HG02571 (cell line): Measurements from ENCODE around the gene GRM4.

Source experiments
- ATAC-seq: cut with Tn5 transposase; IDR thresholded peaks from one replicate; pipeline ENCODE4 v1.9.1; 2021; ENCODE audit warnings: mild to moderate bottlenecking, moderate library complexity; ENCODE audit not compliant: unreplicated experiment

GRM4 gene

GRCh38 chr6:34065466-34066217, 80.2 kb downstream of the GRM4 start:
- ATAC-seq: no peak

DNA sequence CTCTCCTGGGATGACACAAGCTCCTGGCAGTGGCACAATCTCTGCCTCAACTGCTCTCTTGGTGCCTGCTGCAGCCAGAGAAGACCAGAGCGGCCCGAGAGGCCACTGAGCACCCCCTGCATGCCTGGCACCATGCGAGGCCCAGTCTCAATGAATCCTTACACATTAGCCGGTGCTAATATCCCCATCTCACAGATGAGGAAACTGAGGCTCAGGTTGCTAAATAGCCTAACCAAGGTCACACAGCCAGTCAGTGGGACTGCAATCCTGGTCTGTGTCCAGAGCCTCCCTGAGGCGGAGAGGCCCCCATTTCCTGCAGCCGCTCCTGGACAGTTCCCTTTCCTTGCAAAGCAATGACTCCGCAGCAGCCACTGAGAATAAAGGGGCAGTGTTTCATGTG, 81.2 kb downstream of the GRM4 start:
- ATAC-seq: no peak

GRCh38 chr6:34063651-34064050, 82.2 kb downstream of the GRM4 start:
- no peak for ATAC-seq

DNA sequence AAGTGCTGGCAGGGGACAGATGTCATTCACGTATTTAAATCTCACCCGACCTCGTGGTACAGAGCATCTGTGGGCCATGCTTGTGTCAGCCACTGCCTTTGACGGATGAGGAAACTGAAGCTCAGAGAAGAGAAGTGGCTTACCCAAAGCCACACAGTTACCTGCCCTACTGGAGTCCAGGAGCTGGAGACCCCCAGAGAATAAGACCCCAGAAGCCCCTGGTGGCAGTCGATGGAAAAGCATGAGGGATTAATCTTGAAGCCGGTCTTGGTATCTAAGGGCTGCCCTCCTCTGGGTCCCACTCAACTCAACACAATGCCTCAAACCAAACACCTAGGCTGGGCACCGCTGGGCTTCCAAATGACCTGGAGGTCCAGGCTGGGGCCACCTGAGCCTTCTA, 83.1 kb downstream of the GRM4 start:
- ATAC-seq: no peak

DNA sequence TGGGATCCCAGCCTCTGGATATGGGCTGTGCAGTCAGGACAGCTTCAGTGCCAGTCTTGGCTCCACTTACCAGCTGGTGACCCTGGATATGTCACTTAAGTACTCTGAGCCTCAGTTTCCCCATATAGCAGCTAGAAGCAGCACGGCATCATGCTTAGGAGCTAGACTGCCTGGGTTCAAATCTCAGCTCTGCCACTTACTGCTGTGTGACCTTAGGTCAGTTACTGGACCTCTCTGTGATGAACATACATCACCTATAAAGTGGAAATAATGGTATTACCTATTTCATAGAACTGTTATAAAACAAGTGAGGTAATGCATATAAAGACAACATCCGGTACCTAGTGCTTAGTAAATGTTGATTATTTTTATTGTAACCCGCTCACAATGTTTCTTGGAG, 83.7 kb downstream of the GRM4 start:
- no peak for ATAC-seq

GRCh38 chr6:34061348-34061747, 84.5 kb downstream of the GRM4 start:
- ATAC-seq: no peak

GRCh38 chr6:34059914-34060313, 86.0 kb downstream of the GRM4 start:
- no peak for ATAC-seq

GRCh38 chr6:34059136-34059731, 86.7 kb downstream of the GRM4 start:
- ATAC-seq: no peak

- ATAC-seq: no peak
These were observed 88.1 kb downstream of the GRM4 start for GRCh38 chr6:34057790-34058189.

- ATAC-seq: no peak
These were observed 88.7 kb downstream of the GRM4 start for GRCh38 chr6:34057191-34057590.

DNA sequence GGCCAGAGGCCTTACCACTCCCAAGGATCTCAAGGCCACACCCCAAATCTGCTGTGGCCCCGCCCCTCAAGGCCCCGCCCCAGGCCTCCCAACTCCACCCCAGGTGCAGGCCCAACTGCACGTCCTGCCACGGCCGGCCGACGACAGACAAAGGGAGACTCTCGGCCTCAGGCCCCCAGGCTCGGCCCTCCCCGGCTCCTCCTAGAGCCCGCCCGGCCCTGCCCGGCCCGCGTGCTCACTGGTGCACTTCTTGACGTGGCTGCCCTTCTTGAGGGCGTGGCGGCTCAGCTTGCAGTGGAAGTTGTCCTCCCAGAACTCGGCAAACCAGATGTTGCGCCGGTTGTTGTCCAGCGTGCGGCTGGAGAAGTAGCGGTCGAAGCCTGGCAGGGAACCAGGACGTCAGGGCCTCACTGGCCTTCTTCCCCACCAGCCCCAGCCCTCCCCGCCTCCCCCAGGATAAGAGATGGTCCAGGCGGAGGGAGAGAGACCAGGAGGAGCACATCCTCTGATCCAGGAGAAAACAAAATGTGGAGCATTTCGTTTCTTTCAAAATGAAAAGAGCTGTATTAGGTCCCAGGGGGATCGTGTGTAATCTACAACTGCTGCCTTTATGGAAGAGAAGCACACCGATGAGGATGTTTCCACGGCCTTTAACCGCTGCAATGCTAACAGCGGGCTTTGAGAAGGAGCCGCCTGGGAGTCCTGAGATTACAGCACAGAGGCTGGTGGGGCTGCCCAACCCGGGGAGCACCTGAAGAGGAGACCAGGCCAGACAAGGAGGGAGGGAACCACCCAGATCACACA, 89.4 kb downstream of the GRM4 start:
- ATAC-seq: no peak

DNA sequence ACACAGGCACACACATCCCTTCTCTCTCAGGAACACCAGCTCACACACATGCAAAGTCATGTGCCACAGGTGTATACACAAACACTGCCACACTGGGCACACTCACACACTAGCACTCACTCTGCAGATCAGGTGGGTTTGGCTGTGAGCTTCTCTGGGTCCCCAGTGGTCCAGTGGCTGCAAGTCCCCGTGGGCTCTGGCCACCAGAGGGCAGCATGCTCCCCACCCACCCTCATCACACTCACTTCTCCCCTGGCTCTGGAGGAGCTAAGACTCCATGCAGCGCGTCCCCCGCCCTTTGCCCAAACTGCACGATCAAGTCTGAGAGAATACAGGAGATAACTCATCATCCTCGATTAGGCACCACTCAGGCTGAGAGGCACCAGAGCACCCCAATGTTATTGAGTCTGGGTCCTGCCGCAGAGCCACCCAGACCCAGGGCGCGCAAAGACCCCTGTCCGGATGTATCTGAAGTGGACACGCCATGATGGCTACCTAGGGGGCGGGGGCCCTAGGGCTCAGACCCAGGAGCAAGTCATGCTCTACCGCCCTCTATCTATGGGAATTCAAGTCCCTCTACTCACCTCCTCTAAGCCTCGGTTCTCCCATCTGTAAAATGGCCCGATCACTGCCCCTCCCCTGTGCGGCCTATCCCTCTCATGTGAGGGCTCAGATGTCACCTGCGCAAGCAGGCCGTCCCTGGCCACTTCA, 90.5 kb downstream of the GRM4 start:
- no peak for ATAC-seq

- no peak for ATAC-seq
These were observed 92.2 kb downstream of the GRM4 start for GRCh38 chr6:34053721-34054120.

- no peak for ATAC-seq
These were observed 92.8 kb downstream of the GRM4 start for GRCh38 chr6:34052918-34053608.

GRCh38 chr6:34052071-34052825, 93.6 kb downstream of the GRM4 start:
- no peak for ATAC-seq

- no peak for ATAC-seq
These were observed 94.5 kb downstream of the GRM4 start for GRCh38 chr6:34051331-34051919.

DNA sequence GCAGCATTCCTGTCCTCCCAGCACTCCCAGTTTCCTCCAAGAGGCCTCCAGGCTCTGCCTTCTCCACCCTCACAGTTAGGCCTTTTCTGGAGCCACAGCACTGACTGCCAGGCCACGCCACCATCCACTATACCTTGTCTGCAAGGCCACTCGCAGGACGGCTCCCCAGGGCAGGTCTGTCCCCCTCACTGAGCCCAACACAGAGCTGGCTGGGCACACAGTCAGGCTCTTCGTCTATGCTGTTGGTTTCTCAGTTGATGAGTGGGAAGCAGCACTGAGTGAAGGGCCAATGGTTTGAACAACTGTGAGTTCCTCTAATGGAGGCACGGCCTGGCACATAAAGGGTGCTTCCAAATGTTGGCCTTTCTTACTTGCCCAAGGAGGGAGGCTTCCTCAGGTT, 95.2 kb downstream of the GRM4 start:
- no peak for ATAC-seq

DNA sequence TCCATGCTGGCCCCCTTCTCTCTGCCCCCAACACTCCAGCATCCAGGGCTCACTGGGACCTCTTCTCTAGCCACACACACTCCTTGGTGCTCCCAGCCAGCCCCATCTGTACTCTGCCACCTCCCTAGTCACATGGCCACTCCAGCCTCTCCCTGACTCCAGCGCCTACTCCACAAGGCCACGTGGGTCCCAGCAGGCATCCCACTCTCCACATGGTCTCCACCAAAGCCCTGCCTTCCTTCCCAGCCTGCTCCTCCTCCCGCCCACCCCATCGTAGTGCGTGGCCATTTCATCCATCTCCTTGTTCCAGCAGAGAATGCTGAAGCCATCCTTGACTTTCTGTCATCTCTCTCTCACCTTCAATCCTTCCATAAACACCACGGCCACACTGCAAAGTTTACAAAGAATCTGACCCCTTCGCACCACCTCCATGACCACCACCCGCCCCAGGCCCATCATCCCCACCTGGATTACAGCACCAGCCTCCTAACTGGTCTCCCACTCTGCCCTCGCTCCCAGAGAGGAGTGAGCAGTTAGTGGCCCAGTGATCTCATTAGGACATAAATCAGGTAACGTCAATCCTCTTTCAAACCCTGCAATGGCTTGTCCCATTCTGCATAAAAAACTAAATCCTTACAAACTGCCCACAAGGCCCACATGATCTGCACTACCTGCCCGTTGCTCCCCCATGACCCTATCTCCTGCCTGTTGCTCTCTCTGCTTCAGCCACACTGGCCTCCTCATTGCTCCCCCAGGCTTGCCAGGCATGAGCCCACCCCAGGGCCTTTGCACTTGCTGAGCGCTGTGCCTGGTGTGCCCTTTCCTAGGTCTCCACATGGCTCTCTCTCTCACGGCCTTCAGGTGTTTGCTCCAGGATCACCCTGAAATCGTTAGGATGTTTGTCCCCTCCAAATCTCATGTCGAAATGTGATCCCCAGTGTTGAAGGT, 96.2 kb downstream of the GRM4 start:
- ATAC-seq: no peak
